Hindlimb muscle (tissue), 1 donor: ENCODE data around the gene APOM. TPM values are rescaled to one million over a fixed set of nuclear protein-coding genes. Genes with fewer than 3 reads are reported as not detected.

ENCODE experiments used
- DNase-seq: peaks from one replicate; pipeline ENCODE4 v3.0.0-alpha.2; 2013
- polyA plus RNA-seq: library from polyadenylated mRNA; unstranded; fragments of 120-200 nt; gene quantifications from one replicate; pipeline ENCODE4 v1.2.1, GENCODE V29; 2013; ENCODE audit not compliant: insufficient read length

APOM gene
- polyA plus RNA-seq, 1 donor: 3.3 TPM

GRCh38 chr6:31707701-31708100 is 52.0 kb downstream of the APOM start:
- no peak for DNase-seq

Other genes with a start within 250 kb of the APOM start
- 0.85 TPM for gene MICB, start 157.7 kb upstream of the APOM start, polyA plus RNA-seq
- not detected for gene MCCD1, start 126.9 kb upstream of the APOM start, polyA plus RNA-seq
- gene DDX39B, start 113.9 kb upstream of the APOM start, polyA plus RNA-seq: 420 TPM
- gene ATP6V1G2, start 109.3 kb upstream of the APOM start, polyA plus RNA-seq: 4.2 TPM
- gene NFKBIL1, start 108.3 kb upstream of the APOM start, polyA plus RNA-seq: 18.9 TPM
- not detected for gene LTA, start 83.6 kb upstream of the APOM start, polyA plus RNA-seq
- 0.12 TPM for gene TNF, start 80.3 kb upstream of the APOM start, polyA plus RNA-seq
- 1.5 TPM for gene LTB, start 73.5 kb upstream of the APOM start, polyA plus RNA-seq
- gene LST1, start 69.6 kb upstream of the APOM start, polyA plus RNA-seq: 8.3 TPM
- gene NCR3, start 62.9 kb upstream of the APOM start, polyA plus RNA-seq: not detected
- 24.6 TPM for gene AIF1, start 40.7 kb upstream of the APOM start, polyA plus RNA-seq
- 166 TPM for gene PRRC2A, start 35.2 kb upstream of the APOM start, polyA plus RNA-seq
- gene BAG6, start 3.2 kb upstream of the APOM start, polyA plus RNA-seq: 252 TPM
- 13.1 TPM for gene C6orf47, start 4.9 kb downstream of the APOM start, polyA plus RNA-seq
- gene GPANK1, start 9.1 kb downstream of the APOM start, polyA plus RNA-seq: 17.1 TPM
- gene CSNK2B, start 10.2 kb downstream of the APOM start, polyA plus RNA-seq: 127 TPM
- gene LY6G5B, start 14.1 kb downstream of the APOM start, polyA plus RNA-seq: 11.7 TPM
- gene LY6G5C, start 25.2 kb downstream of the APOM start, polyA plus RNA-seq: 6.3 TPM
- 54.6 TPM for gene ABHD16A, start 47.4 kb downstream of the APOM start, polyA plus RNA-seq
- gene LY6G6F, start 51.0 kb downstream of the APOM start, polyA plus RNA-seq: not detected
- not detected for gene LY6G6D, start 59.5 kb downstream of the APOM start, polyA plus RNA-seq
- 0.28 TPM for gene LY6G6C, start 65.9 kb downstream of the APOM start, polyA plus RNA-seq
- gene MPIG6B, start 67.5 kb downstream of the APOM start, polyA plus RNA-seq: 0.71 TPM
- 128 TPM for gene DDAH2, start 73.4 kb downstream of the APOM start, polyA plus RNA-seq
- gene CLIC1, start 80.6 kb downstream of the APOM start, polyA plus RNA-seq: 116 TPM
- gene MSH5, start 84.1 kb downstream of the APOM start, polyA plus RNA-seq: 14.4 TPM
- 2.4 TPM for gene SAPCD1, start 106.8 kb downstream of the APOM start, polyA plus RNA-seq
- gene VWA7, start 121.4 kb downstream of the APOM start, polyA plus RNA-seq: 2.5 TPM
- gene VARS1, start 139.9 kb downstream of the APOM start, polyA plus RNA-seq: 48.6 TPM
- gene LSM2, start 151.1 kb downstream of the APOM start, polyA plus RNA-seq: 51.7 TPM
- gene HSPA1L, start 159.4 kb downstream of the APOM start, polyA plus RNA-seq: 3.7 TPM
- gene HSPA1A, start 159.6 kb downstream of the APOM start, polyA plus RNA-seq: 84.3 TPM
- 61.2 TPM for gene HSPA1B, start 171.8 kb downstream of the APOM start, polyA plus RNA-seq
- 17.7 TPM for gene NEU1, start 206.9 kb downstream of the APOM start, polyA plus RNA-seq
- 0.23 TPM for gene SLC44A4, start 223.1 kb downstream of the APOM start, polyA plus RNA-seq
- gene EHMT2, start 241.8 kb downstream of the APOM start, polyA plus RNA-seq: 33.6 TPM
- gene ZBTB12, start 246.2 kb downstream of the APOM start, polyA plus RNA-seq: 10.9 TPM